ENCODE measurements around the gene ENG. TPM values are rescaled to one million over a fixed set of nuclear protein-coding genes. Genes with fewer than 3 reads are reported as not detected.

Gene ENG
- total and polyA plus RNA-seq, 2 of the 8 experiments (the other 6 are each of a cell fraction or from before 2014, with no cell fraction given) = 1.8 to 4.4 TPM

- TF ChIP-seq POLR2AphosphoS5 (IDR thresholded peaks at IDR 0.05; ENCODE audit: low read depth, low read length) = no peak
- no peak for TF ChIP-seq TEAD4 (IDR thresholded peaks at IDR 0.05; ENCODE audit: low read depth, low read length)
- TF ChIP-seq POU5F1 (IDR thresholded peaks at IDR 0.05; ENCODE audit: low read depth, low read length) = no peak
- no peak for TF ChIP-seq KDM1A (IDR thresholded peaks at IDR 0.05; ENCODE audit: borderline replicate concordance, low read length)
Measured at GRCh38 chr9:127890053-127890452, 35.6 kb upstream of the ENG start (continued).
